A549 treated with AZD9567 at 1 μM for 4 hours (cell line): ENCODE data around the gene WSCD2. TPM values are rescaled to one million over a fixed set of nuclear protein-coding genes. Genes with fewer than 3 reads are reported as not detected.

Source experiments
- total RNA-seq: library from RNA; stranded (reverse); fragments of 200-300 nt; extraction: Qiagen RNA extraction; gene quantifications from 5 replicates; pipeline ENCODE4 v1.2.3, GENCODE V29; 2022; ENCODE audit not compliant: insufficient read depth

WSCD2 gene
- total RNA-seq = not detected in 5 replicates

GRCh38 chr12:108129017-108129812, at the start of gene WSCD2:
TSS of gene WSCD2 (plus strand) at chr12:108129288. CDS start at chr12:108195833, 66,545 bp downstream.

Other genes starting within 250 kb of the WSCD2 start
- 0.02 TPM in 1 of 5 replicates, not detected in the others for gene CMKLR1, start 210.0 kb downstream of the WSCD2 start, total RNA-seq